Thyroid gland (tissue), 4 donors: Measurements from ENCODE around the gene NUP93. TPM values are rescaled to one million over a fixed set of nuclear protein-coding genes. Genes with fewer than 3 reads are reported as not detected.

Experiments
- DNase-seq, 2 donors: peaks; one replicate each; pipeline ENCODE4 v3.0.0-alpha.2; 2019
- H3K27ac ChIP-seq, 3 donors: fragments of 200-600 bp; sonication (generic); 1 replicate in 2 of 3; 2 replicates in 1 of 3; pipeline ENCODE4 v1.5.1; 2016 to 2019; ENCODE audit warnings: mild to moderate bottlenecking in 1 of 3, moderate library complexity in 1 of 3
- H3K27me3 ChIP-seq: fragments of 200-600 bp; sonication (generic); one replicate; pipeline ENCODE4 v1.5.1; 2019
- H3K36me3 ChIP-seq, 2 donors: fragments of 200-600 bp; sonication (generic); one replicate each; pipeline ENCODE4 v1.5.1; 2016 to 2019
- H3K4me1 ChIP-seq, 2 donors: fragments of 200-600 bp; sonication (generic); one replicate each; pipeline ENCODE4 v1.5.1; 2017 to 2019
- H3K4me3 ChIP-seq, 3 donors: fragments of 200-600 bp; sonication (generic); replicated peaks in 1 of 3; 1 replicate in 2 of 3; 2 replicates in 1 of 3; pipeline ENCODE4 v1.5.1; 2016; ENCODE audit warnings: mild to moderate bottlenecking in 1 of 3
- H3K9me3 ChIP-seq: fragments of 200-600 bp; sonication (generic); one replicate; pipeline ENCODE4 v1.5.1; 2017
- POLR2A ChIP-seq, 2 donors: fragments of 450-650 bp; IDR thresholded peaks; one replicate each; pipeline ENCODE4 v1.6.1; 2017; ENCODE audit warnings: antibody characterized with exemption in 2 of 2, mild to moderate bottlenecking in 2 of 2, moderate library complexity in 1 of 2
- WGBS, 2 donors: methylation state at CpG; one replicate each; pipeline ENCODE4 v1.1.5; 2017; 5-methylcytosine and 5-hydroxymethylcytosine counted together
- intact Hi-C: fragments of 100-400 bp; cut with DNase I; formaldehyde crosslinking; loops from one replicate; pipeline ENCODE4 v1.15.1; 2023
- total RNA-seq, 4 donors: library from RNA; depleted of rRNA; stranded (reverse); fragments of >200 nt; gene quantifications; one replicate each; pipeline ENCODE4 v1.2.3, GENCODE V29; 2016
- TF ChIP-seq, protein P1 (sequence below), 6 experiments: fragments of 200-600 bp in 3 of 6; fragments of 450-650 bp in 3 of 6; sonication (generic) in 3 of 6; IDR thresholded peaks; one replicate each; pipeline ENCODE4 v1.5.1; 2016 to 2019; ENCODE audit warnings: antibody characterized with exemption in 6 of 6, mild to moderate bottlenecking in 2 of 6, inconsistent platforms in 1 of 6, moderate library complexity in 1 of 6

NUP93 gene
- total RNA-seq, 4 donors from 2014 or later: 70.1 to 150 (median 97.4) TPM

DNA sequence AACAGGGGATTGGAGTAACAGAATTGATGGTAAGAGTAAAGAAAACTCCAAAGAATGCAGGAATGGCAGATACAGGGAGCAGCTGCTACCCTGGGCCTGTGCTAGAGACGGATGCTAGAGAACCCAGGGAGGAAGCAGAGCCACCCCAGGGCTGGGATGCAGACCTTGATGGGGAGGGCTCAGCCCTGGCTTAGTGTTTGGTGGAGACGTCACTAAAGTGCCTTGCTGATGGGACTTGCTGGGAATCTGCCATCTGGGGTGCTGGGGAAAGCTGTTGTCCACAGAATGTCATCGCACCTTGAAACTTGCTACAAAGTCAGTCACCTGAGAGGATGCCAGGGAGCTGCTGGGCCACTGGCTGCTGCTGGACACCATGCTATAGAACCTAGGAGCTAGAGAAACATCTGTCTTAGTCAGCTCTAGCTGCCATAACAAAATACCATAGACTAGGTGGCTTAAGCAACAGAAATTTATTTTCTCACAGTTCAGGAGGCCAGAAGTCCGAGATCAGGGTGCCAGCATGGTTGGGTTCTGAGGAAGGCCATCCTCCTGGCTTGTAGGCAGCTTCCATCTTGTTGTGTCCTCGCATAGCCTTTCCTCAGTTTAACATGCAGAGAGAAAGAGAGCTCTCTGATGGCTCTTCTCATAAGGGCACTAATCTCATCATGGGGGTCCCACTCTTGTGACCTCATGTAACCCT is 32.3 kb upstream of the NUP93 start:
- no peak for DNase-seq
- Histone ChIP-seq H3K36me3 (no peaks in the 10 kb centered on the region), H3K27ac (no peak overlapping the region), H3K9me3 (no peaks in the 10 kb centered on the region), H3K27me3 (no peaks in the 10 kb centered on the region), H3K4me3 (no peak overlapping the region), H3K4me1 (no peaks in the 10 kb centered on the region)
- intact Hi-C loops: loop anchor here (5.0 kb wide), 1 partner anchor 180 kb away; no protein-coding TSS in a partner anchor
- TF ChIP-seq, protein P1, sequence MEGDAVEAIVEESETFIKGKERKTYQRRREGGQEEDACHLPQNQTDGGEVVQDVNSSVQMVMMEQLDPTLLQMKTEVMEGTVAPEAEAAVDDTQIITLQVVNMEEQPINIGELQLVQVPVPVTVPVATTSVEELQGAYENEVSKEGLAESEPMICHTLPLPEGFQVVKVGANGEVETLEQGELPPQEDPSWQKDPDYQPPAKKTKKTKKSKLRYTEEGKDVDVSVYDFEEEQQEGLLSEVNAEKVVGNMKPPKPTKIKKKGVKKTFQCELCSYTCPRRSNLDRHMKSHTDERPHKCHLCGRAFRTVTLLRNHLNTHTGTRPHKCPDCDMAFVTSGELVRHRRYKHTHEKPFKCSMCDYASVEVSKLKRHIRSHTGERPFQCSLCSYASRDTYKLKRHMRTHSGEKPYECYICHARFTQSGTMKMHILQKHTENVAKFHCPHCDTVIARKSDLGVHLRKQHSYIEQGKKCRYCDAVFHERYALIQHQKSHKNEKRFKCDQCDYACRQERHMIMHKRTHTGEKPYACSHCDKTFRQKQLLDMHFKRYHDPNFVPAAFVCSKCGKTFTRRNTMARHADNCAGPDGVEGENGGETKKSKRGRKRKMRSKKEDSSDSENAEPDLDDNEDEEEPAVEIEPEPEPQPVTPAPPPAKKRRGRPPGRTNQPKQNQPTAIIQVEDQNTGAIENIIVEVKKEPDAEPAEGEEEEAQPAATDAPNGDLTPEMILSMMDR (IDR thresholded peaks at IDR 0.05): no peak
- no peak for TF ChIP-seq POLR2A (IDR thresholded peaks at IDR 0.05)
- 94 to 97% methylated on average over 5 of the region's 5 CpGs for WGBS, 2 donors

DNA sequence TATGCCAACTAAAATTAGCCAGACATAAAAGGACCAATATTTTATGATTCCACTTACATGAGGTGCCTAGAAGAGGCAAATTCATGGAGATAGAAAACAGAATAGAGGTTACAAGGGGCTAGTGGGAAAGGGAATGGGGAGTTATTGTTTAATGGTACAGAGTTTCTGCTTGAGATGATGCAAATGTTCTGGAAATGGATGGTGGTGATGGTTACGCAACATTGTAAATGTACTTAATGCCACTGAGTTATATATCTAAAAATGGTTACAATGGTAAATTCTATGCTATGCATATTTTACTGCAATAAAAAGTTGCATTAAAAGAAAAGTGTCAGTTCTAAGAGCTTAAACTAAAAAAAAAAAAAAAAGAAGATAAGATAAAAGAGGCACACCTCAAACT is 29.7 kb upstream of the NUP93 start:
- no peak overlapping the region for H3K27ac ChIP-seq
- no peaks in the 10 kb centered on the region for H3K36me3 ChIP-seq
- no peaks in the 10 kb centered on the region for H3K27me3 ChIP-seq
- no peaks in the 10 kb centered on the region for H3K9me3 ChIP-seq
- WGBS, 2 donors: 46 to 58% methylated on average over 1 of the region's 1 CpG
- H3K4me1 ChIP-seq: no peaks in the 10 kb centered on the region
- DNase-seq: no peak
- intact Hi-C loops: loop anchor here (5.0 kb wide), 1 partner anchor 123 kb away; no protein-coding TSS in a partner anchor
- no peak for TF ChIP-seq POLR2A (IDR thresholded peaks at IDR 0.05)
- TF ChIP-seq, protein P1 (IDR thresholded peaks at IDR 0.05): no peak
- no peak overlapping the region for H3K4me3 ChIP-seq

DNA sequence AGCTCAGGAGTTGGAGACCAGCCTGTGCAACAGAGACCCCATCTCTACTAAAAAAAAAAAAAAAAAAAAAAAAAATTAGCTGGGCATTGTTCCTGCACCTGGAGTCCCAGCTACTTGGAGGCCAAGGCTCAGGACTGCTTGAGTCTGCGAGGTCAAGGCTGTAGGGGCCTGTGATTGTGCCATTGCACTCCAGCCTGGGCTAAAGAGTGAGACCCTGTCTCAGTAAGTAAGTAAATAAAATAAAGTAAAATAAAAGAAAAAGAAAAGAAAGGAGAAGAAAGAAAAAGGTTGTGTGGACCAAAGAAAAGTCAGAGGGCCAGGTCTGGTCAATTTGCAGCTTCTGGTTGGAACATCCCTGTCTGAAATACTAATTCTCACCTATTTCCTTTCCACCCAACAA is 29.3 kb upstream of the NUP93 start:
- Histone ChIP-seq H3K36me3 (no peaks in the 10 kb centered on the region), H3K4me3 (no peak overlapping the region), H3K27ac (no peak overlapping the region), H3K27me3 (no peaks in the 10 kb centered on the region), H3K9me3 (no peaks in the 10 kb centered on the region), H3K4me1 (no peaks in the 10 kb centered on the region)
- TF ChIP-seq, protein P1 (IDR thresholded peaks at IDR 0.05): no peak
- no peak for TF ChIP-seq POLR2A (IDR thresholded peaks at IDR 0.05)
- no peak for DNase-seq
- intact Hi-C loops: loop anchor here (5.0 kb wide), 1 partner anchor 123 kb away; no protein-coding TSS in a partner anchor
- 92 to 100% methylated on average over 1 of the region's 1 CpG for WGBS, 2 donors

DNA sequence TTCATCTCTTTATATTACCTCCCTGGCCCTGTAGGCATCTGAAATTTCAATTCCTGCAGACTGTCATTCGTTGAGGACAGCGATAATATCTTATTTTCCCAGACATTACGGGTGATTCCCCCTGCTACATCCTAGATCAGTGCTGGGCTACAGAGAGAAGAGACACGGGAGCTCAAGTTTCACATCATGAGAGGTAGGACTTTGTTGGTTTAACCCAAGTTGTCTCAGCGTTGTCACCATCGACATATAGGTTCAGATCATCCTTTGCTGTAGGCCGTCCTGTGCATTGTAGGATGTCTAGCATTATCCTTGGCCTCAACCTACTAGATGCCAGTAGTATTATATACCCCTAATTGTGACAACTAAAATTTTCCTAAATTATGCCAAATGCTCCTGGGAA is 28.4 kb upstream of the NUP93 start:
- H3K4me3 ChIP-seq: no peak overlapping the region
- no peaks in the 10 kb centered on the region for H3K9me3 ChIP-seq
- no peak for DNase-seq
- no peaks in the 10 kb centered on the region for H3K27me3 ChIP-seq
- whole genome bisulfite sequencing, 2 donors: 79% methylated on average over 7 of the region's 7 CpGs
- intact Hi-C loops: loop anchor here (5.0 kb wide), 1 partner anchor 124 kb away; no protein-coding TSS in a partner anchor
- H3K36me3 ChIP-seq: no peaks in the 10 kb centered on the region
- no peak overlapping the region for H3K27ac ChIP-seq
- H3K4me1 ChIP-seq: no peaks in the 10 kb centered on the region
- TF ChIP-seq, protein P1 (IDR thresholded peaks at IDR 0.05): no peak
- TF ChIP-seq POLR2A (IDR thresholded peaks at IDR 0.05): no peak

DNA sequence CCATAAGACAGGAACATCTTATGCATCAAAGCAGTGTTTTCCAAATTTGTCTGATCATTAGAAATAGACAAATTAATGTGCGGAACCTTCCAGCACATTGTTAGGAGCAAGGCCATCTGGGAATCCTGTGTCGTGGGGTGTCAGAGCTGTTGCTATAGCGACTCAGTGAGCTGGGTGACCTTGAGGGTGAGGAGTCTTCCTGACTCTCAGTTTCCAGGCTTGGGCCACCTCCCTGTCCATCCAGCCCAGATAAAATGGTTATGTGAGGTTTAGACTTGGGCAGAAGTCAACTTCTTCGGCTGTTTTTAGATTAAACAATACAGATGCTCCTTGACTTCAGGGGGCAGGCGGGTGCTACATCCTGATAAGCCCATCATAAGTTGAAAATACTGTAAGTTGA is 27.1 kb upstream of the NUP93 start:
- no peaks in the 10 kb centered on the region for H3K36me3 ChIP-seq
- intact Hi-C loops: loop anchor here (5.0 kb wide), 1 partner anchor 126 kb away; no protein-coding TSS in a partner anchor
- H3K4me3 ChIP-seq: no peak overlapping the region
- H3K27ac ChIP-seq: no peak overlapping the region
- TF ChIP-seq, protein P1 (IDR thresholded peaks at IDR 0.05): no peak
- no peak for TF ChIP-seq POLR2A (IDR thresholded peaks at IDR 0.05)
- no peaks in the 10 kb centered on the region for H3K27me3 ChIP-seq
- H3K9me3 ChIP-seq: no peaks in the 10 kb centered on the region
- no peaks in the 10 kb centered on the region for H3K4me1 ChIP-seq
- no peak for DNase-seq
- WGBS, 2 donors: 89 to 95% methylated on average over 5 of the region's 5 CpGs
